ENCODE measurements around the gene PLA2G2C. TPM values are rescaled to one million over a fixed set of nuclear protein-coding genes. Genes with fewer than 3 reads are reported as not detected.

The PLA2G2C gene
- total and polyA plus RNA-seq, 2 of the 8 experiments (the other 6 are each of a cell fraction or from before 2014, with no cell fraction given) = not detected

DNA sequence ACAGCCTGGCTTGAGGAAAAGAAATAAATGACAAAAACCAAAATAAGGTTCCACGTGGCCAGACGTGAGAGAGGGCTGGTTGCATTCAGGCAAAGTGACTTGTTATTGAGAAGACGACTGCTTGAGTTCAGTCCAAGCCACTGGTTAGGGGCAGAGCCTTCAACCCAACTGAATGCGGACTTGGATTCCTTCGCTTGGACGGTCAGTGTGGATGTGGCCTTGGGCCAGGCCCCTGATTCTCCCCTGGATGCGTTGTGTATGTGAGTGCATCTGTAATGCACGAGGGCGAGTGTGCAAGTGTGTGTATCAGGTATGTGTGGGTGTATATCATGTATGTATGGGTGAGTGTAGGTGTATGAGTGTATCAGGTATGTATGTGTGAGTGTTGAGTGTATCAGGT, 45.3 kb downstream of the PLA2G2C start (continued):
- TF ChIP-seq, protein P1, sequence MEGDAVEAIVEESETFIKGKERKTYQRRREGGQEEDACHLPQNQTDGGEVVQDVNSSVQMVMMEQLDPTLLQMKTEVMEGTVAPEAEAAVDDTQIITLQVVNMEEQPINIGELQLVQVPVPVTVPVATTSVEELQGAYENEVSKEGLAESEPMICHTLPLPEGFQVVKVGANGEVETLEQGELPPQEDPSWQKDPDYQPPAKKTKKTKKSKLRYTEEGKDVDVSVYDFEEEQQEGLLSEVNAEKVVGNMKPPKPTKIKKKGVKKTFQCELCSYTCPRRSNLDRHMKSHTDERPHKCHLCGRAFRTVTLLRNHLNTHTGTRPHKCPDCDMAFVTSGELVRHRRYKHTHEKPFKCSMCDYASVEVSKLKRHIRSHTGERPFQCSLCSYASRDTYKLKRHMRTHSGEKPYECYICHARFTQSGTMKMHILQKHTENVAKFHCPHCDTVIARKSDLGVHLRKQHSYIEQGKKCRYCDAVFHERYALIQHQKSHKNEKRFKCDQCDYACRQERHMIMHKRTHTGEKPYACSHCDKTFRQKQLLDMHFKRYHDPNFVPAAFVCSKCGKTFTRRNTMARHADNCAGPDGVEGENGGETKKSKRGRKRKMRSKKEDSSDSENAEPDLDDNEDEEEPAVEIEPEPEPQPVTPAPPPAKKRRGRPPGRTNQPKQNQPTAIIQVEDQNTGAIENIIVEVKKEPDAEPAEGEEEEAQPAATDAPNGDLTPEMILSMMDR (IDR thresholded peaks at IDR 0.05; ENCODE audit: control extremely low read depth in 1 of 3, insufficient read depth in 1 of 3, low read depth in 1 of 3, low read length in 3 of 3) = no peak
- TF ChIP-seq GABPA (IDR thresholded peaks at IDR 0.05; ENCODE audit: borderline replicate concordance, insufficient read depth, low read length) (no peak), RAD21 (IDR thresholded peaks at IDR 0.05 in 1 of 2, conservative IDR thresholded peaks at IDR 0.05 in 1 of 2; ENCODE audit: low read depth in 2 of 2, low read length in 2 of 2) (no peak), CHD1 (IDR thresholded peaks at IDR 0.05; ENCODE audit: low read depth, low read length) (no peak), TAF1 (IDR thresholded peaks at IDR 0.05; ENCODE audit: low read depth, low read length) (no peak), ZNF274 (IDR thresholded peaks at IDR 0.05; ENCODE audit: borderline replicate concordance, extremely low read depth, low read length) (no peak)
- TF ChIP-seq, protein P2, sequence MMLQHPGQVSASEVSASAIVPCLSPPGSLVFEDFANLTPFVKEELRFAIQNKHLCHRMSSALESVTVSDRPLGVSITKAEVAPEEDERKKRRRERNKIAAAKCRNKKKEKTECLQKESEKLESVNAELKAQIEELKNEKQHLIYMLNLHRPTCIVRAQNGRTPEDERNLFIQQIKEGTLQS (IDR thresholded peaks at IDR 0.05; ENCODE audit: insufficient read depth, low read depth, low read length) = no peak

All from H1 (cell line).